Measurements from ENCODE around the gene DUSP19.

GRCh38 chr2:183037553-183038340 lies 40.8 kb upstream of the DUSP19 start:
- TF ChIP-seq CTCF (IDR thresholded peaks at IDR 0.05; ENCODE audit: borderline replicate concordance, extremely low read depth, low read length, poor library complexity, severe bottlenecking): no peak
- no peak for TF ChIP-seq EZH2 (IDR thresholded peaks at IDR 0.05; ENCODE audit: borderline replicate concordance, low read depth, low read length, severe bottlenecking)

All from DND-41 (cell line).